Calu3 (cell line): ENCODE data around the gene GCSAM. TPM values are rescaled to one million over a fixed set of nuclear protein-coding genes. Genes with fewer than 3 reads are reported as not detected.

Experiments used
- BruUV-seq: library from RNA; stranded (reverse); fragments of 400-500 nt; replicated peaks from 2 replicates; lab custom pipeline; 2021; lab: Mats Ljungman, UMichigan
- CTCF ChIA-PET: fragments of 300-600 bp; sonication (Branson Sonifier 250); formaldehyde crosslinking; loops from one replicate; lab custom pipeline; 2022; ENCODE audit warnings: antibody characterized with exemption; lab: Charles Lee
- DNase-seq: peaks from one replicate; pipeline ENCODE4 v3.0.0; 2022
- H3K27ac Mint-ChIP-seq: one replicate; pipeline ENCODE4 v1.8.0; 2022; ENCODE audit warnings: mixed read lengths; ENCODE audit not compliant: unreplicated experiment
- H3K27me3 Mint-ChIP-seq: one replicate; pipeline ENCODE4 v1.8.0; 2022; ENCODE audit warnings: mixed read lengths; ENCODE audit not compliant: unreplicated experiment
- H3K36me3 Mint-ChIP-seq: one replicate; pipeline ENCODE4 v1.8.0; 2022; ENCODE audit warnings: mild to moderate bottlenecking, moderate library complexity, mixed read lengths; ENCODE audit not compliant: insufficient read depth, unreplicated experiment
- H3K4me1 Mint-ChIP-seq: one replicate; pipeline ENCODE4 v1.8.0; 2022; ENCODE audit warnings: mild to moderate bottlenecking, low read depth, mixed read lengths; ENCODE audit not compliant: unreplicated experiment
- H3K4me3 Mint-ChIP-seq: one replicate; pipeline ENCODE4 v1.8.0; 2022; ENCODE audit warnings: mild to moderate bottlenecking, low read depth, moderate library complexity, mixed read lengths; ENCODE audit not compliant: unreplicated experiment
- H3K9me3 Mint-ChIP-seq: one replicate; pipeline ENCODE4 v1.8.0; 2022; ENCODE audit warnings: low read depth, mixed read lengths; ENCODE audit not compliant: unreplicated experiment
- CTCF ChIP-seq: fragments of 200-600 bp; IDR thresholded peaks from one replicate; pipeline ENCODE4 v1.8.0; 2022; ENCODE audit warnings: antibody characterized with exemption; ENCODE audit not compliant: unreplicated experiment
- intact Hi-C: fragments of 100-400 bp; cut with micrococcal nuclease; formaldehyde crosslinking; loops from one replicate; pipeline ENCODE4 v1.10.0; 2022; ENCODE audit not compliant: unreplicated experiment
- total RNA-seq: library from RNA; stranded (reverse); gene quantifications from 2 replicates; pipeline ENCODE4 v1.2.3, GENCODE V29; 2022

The GCSAM gene
- total RNA-seq, 1 experiment from 2014 or later, result not detected

DNA sequence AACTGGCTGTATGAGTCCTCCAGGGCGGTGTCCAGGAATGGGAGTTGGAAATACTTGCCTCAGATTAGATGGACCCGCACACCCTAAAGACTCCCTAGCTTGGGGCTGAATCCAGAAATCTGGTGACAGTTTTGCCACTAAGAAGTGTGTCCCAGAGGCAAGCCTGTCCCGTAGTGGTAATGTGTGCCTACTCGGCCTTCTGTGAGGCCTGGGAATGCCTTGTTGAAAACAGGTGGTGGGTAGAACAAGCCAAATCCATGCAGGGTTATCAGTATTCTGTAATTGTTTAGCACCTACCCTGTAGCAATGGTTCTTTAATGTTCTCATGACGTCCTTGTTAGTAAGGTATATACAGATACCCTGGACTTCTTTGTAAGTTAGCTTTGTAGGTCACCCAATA, 45.3 kb downstream of the GCSAM start:
- CTCF ChIA-PET, result interaction anchor here (1.3 to 1.9 kb wide), 2 partner anchors 10 to 74 kb away, joined by 4 to 5 read pairs; no protein-coding TSS in a partner anchor
- peak overlapping the region; percentile 91 for H3K27ac Mint-ChIP-seq
- TF ChIP-seq CTCF, result no peak
- BruUV-seq, result no TSS peak
- peaks cover 61% of the 10 kb centered on the region for H3K4me1 Mint-ChIP-seq
- H3K36me3 Mint-ChIP-seq, result peaks cover 40% of the 10 kb centered on the region
- H3K4me3 Mint-ChIP-seq, result peak overlapping the region; percentile 93
- H3K27me3 Mint-ChIP-seq, result no peaks in the 10 kb centered on the region
- intact Hi-C loops, result no loop called here
- no peaks in the 10 kb centered on the region for H3K9me3 Mint-ChIP-seq
- DNase-seq, result no peak

GRCh38 chr3:112086875-112087524, 46.0 kb downstream of the GCSAM start:
- no TSS peak for BruUV-seq
- Mint-ChIP-seq H3K4me1 (peaks cover 54% of the 10 kb centered on the region), H3K36me3 (peaks cover 40% of the 10 kb centered on the region), H3K27ac (peak overlapping the region; percentile 91), H3K27me3 (no peaks in the 10 kb centered on the region), H3K9me3 (no peaks in the 10 kb centered on the region), H3K4me3 (peak overlapping the region; percentile 93)
- DNase-seq, result no peak
- no peak for TF ChIP-seq CTCF
- CTCF ChIA-PET, result interaction anchor here (1.3 to 1.9 kb wide), 3 partner anchors 10 to 73 kb away, joined by 3 to 5 read pairs (median 4); no protein-coding TSS in a partner anchor
- intact Hi-C loops, result no loop called here

DNA sequence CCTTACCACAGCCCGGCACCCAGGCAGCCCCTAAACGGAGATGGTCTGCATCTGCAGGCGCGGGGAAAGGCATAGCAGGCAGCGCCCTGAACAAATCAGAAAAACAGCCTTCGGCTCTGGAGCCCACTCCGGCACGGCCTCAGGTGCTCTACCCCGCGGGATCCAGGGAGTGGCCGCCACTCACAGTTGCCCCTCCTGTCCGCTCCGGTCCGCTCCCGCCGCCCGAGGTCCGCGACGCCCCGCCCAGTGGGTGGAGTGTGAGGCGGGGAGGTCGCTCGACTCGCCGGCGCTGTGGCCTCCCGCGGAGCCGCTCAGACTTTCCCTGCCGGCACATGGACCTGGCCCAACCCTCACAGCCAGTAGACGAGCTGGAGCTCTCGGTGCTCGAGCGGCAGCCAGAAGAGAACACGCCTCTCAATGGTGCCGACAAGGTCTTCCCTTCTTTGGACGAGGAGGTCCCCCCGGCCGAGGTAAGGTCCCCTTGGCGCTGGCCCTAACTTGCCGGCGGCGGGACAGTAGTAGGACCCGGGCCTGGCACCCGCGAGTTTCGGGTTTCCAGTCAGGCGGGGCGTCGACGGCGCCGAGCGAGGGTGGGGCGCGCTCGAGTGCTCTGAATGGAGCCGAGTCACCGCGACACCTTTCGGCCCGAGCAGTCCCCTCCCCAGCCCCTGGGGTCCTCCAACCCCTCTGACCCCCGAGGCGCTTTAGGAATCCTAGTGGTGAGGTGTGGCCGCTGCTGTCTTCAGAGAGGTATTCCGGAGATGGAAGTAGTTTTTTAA, 46.8 kb downstream of the GCSAM start, which contains the start of gene C3orf52:
Gene C3orf52 (plus strand): TSS at position 314 of the 779 bp plus-strand sequence. CDS start 19 bp downstream, at position 333.
- Mint-ChIP-seq H3K27me3 (no peaks in the 10 kb centered on the region), H3K27ac (peak within 1 kb of the TSS; percentile 91), H3K4me1 (peaks cover 47% of the 10 kb centered on the region), H3K36me3 (peaks cover 35% of the 10 kb centered on the region), H3K9me3 (no peaks in the 10 kb centered on the region), H3K4me3 (peak within 1 kb of the TSS; percentile 93)
- DNase-seq, result peak; percentile 93
- intact Hi-C loops, result no loop called here
- TF ChIP-seq CTCF, result no peak
- no TSS peak for BruUV-seq
- CTCF ChIA-PET, result interaction anchor here (1.4 to 1.9 kb wide), 2 partner anchors 11 to 41 kb away, joined by 3 to 5 read pairs; no protein-coding TSS in a partner anchor

DNA sequence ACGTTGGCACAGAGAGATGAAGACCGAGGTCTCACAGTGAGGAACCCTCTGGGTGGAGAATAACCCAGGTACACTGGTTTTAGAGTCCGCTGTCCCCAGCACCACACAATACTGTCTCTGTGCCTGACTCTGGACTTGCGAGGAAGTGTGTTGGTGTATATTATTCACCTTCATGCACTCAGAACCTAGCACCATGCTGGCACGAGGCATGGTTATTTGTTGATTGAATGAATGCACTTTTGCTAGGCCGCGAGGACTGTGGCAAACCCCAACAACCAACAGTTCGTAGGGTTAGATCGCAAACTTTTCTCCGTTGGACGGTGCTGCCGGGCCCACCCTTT, 47.3 kb downstream of the GCSAM start:
- TSS peak; percentile 78 for BruUV-seq
- Mint-ChIP-seq H3K36me3 (peaks cover 30% of the 10 kb centered on the region), H3K4me1 (peaks cover 41% of the 10 kb centered on the region), H3K9me3 (no peaks in the 10 kb centered on the region), H3K27ac (peak overlapping the region; percentile 91), H3K27me3 (no peaks in the 10 kb centered on the region), H3K4me3 (peak overlapping the region; percentile 93)
- TF ChIP-seq CTCF, result no peak
- CTCF ChIA-PET, result interaction anchor here (1.4 to 1.9 kb wide), 2 partner anchors 12 to 40 kb away, joined by 3 to 5 read pairs; no protein-coding TSS in a partner anchor
- intact Hi-C loops, result no loop called here
- no peak for DNase-seq
